HG03103 (cell line): ENCODE measurements around the gene TRPV4.

Experiments used
- ATAC-seq: cut with Tn5 transposase; IDR thresholded peaks from one replicate; pipeline ENCODE4 v1.9.1; 2021; ENCODE audit warnings: low read depth; ENCODE audit not compliant: unreplicated experiment

TRPV4 gene

DNA sequence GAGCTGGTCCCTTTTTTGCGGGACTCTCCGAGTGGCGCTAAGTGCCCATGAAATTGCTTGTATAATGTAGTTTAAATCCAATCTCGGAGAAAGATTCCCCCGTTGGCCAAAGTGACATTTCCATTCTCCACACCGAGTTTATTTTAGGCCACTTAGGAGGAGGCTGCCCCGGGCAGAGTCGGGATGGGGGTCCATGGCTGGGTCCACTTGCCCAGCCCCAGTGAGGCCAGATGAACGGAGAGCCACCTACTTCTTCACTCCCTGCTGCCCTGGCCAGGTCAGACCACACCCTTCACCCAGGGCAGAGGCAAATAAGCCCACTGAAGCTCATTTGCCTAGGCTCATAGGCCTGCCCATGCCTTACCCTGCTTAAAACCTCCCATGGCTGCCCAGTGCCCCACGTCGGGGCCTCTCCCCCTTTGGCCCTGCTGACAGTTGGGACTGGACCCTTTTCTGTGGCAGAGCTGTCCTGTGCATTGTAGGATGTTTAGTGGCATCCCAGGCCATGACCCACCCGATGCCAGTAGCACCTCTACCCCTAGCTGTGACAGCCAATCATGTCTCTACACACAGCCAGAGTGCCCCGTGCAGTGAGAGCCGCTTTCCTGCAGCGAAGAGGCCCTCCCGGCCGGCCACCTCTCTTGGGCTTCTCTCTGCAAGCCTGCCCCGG, 68.3 kb downstream of the TRPV4 start:
- no peak for ATAC-seq

DNA sequence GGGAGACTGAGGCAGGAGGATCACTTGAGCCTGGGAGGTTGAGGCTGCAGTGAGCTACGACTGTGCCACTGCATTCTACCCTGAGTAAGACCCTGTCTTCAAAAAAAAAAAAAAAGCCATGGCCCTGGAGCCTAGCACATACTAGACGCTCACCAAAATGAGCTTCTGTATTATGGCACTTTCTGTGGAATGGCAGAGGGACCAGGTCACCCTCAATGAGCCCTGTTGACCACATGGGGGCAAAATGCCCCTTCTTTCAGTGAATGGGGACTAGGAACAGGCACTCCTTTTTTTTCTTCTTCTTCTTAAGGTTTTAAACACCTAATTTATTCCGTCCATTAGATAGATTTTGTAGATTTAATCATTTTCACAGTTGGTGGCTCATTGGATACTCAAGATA, 69.1 kb downstream of the TRPV4 start:
- ATAC-seq = no peak

- no peak for ATAC-seq
Measured at GRCh38 chr12:109763201-109763841, 69.9 kb downstream of the TRPV4 start.

GRCh38 chr12:109762673-109763191, 70.5 kb downstream of the TRPV4 start:
- no peak for ATAC-seq

DNA sequence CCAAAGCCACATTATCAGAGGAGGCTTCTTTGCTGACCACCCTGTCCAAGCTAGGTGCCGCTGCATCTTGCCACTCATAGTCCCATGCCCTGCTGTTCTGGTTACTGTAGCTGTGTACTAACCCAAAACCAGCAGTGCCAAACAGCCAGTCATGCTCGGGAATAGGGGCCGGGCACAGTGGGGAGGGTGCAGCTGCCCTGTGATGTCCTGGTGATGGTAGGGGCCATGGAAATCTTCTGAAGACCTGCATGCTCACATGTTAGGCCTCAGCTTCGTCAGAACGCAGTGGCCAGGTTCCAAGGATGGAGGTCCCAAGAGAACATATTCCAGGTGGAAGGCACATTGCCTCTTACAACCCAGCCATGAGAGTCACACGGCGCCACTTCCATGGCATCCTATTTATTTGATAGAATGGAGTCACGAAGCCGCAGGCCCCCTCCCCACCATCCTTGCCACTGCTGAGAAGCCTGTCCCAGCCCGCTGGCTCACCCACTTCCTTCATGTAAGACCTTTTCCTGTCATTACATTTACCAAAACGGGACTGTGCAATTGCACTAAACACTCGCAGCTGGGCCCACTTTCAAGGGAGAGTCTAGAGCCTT, 71.0 kb downstream of the TRPV4 start:
- ATAC-seq = no peak

- ATAC-seq = no peak
Measured at GRCh38 chr12:109760930-109761921, 72.0 kb downstream of the TRPV4 start.

GRCh38 chr12:109760031-109760929, 72.9 kb downstream of the TRPV4 start:
- no peak for ATAC-seq

DNA sequence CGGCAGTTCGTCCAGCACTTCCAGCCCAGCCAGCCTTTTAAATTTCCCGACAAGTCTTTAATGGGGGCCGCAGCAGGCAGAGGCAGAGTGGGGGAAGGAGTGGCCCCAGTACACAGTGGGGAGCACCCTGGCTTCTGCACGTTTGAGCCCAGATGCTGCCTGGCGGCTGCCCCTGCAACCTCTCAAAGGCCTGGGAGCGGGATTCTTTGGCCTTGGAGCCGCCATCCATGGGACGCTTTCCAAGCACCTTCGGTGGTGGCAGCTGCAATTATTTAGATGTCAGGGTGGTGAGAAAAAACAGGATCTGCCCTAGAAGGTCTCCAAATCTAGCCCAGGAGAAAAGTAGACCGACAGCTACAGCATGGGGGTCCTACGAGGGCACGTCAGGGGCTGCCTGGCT, 73.6 kb downstream of the TRPV4 start:
- ATAC-seq = no peak

DNA sequence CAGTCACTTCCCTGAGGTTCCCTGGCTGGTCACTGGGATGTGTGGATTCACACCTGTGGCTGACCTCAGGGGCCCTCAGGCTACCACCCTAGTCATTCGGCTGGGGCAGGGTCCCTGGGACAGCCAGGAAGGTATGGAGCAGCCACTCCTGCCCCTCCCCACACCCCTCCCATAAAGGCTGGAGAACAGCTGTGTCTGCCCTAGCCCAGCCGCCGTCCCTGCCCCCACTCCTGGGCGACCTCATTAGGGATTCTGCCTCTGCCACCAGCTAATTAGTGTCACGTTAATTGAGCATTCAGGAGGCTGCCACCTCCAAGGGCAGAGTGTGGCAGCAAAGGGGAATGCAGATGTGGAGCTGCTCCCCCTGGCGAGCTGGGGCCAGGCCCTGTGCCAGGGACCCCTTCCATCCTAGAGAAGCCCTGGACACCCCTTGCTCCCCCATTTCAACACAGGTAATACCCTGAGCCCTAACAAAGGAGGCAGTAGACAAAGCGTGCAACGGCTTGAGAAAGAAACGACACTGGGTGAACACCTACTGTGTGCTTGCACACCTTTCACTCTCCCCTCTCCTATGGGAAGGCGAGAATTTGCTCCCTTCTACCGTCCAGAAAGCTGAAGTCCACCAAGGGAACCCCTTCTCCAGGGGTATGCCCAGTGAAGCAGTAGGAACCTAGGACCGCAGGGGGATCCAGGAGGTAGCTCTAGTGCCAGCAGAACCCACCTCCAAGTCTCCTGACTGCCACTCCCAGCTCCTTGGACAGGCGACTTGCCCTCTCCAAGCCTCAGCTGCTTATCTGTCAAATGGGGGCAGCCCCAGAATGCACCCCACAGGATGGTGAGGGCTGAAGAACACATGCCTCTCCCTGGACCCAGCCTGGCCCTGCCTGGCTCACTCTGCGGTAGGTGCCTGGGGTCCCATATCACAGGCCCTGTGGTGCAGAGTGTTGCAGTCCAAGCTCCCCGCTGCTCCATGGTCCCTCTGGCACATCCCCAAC, 74.5 kb downstream of the TRPV4 start:
- no peak for ATAC-seq

GRCh38 chr12:109757671-109758265, 75.4 kb downstream of the TRPV4 start:
- no peak for ATAC-seq

- ATAC-seq = no peak
Measured at GRCh38 chr12:109756457-109756856, 76.7 kb downstream of the TRPV4 start.

DNA sequence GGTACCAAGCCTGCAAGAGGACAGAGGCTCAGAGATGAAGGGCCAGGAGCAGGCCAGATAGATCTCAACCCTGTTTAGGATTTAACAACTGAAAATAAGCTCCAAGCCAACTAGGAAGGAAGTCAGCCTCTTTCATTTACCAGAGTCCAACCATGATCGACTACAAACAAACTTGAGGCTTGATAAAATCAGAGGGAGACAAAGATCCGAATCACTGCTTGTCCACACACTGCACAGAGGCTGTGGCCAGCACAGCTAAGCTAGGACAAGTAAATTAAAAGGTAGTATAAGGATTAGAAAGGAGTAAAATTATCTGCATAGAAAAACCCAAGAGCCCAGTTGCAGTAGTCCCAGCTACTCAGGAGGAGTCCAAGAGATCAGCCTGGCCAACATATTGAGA, 79.2 kb downstream of the TRPV4 start:
- no peak for ATAC-seq

GRCh38 chr12:109753054-109753401, 80.2 kb downstream of the TRPV4 start:
- ATAC-seq = no peak

- ATAC-seq = no peak
Measured at GRCh38 chr12:109752117-109753053, 80.8 kb downstream of the TRPV4 start.

GRCh38 chr12:109744986-109745942, 87.9 kb downstream of the TRPV4 start:
- no peak for ATAC-seq

GRCh38 chr12:109744026-109744425, 89.2 kb downstream of the TRPV4 start:
- ATAC-seq = no peak
